T47D (cell line): Measurements from ENCODE around the gene GPR42.
A peak's percentile ranks its signal among the peaks of the same experiment; 100 is the strongest.

ENCODE experiments used
- DNase-seq, 2 experiments: peaks; one replicate each; pipeline versions ENCODE4 v3.0.0 to v3.0.0-alpha.2; 2011 to 2012; ENCODE audit warnings: low read depth in 1 of 2, low spot score in 1 of 2
- JUND ChIP-seq: IDR thresholded peaks from 2 replicates; pipeline ENCODE4 v1.6.1; 2012; ENCODE audit warnings: low read depth
- in situ Hi-C: cut with HindIII; loops from 2 replicates; pipeline ENCODE4 v1.10.0; 2016; ENCODE audit warnings: low sequenced_read_pairs, low pct_unique_long_range_greater_than_20kb

Gene GPR42, protein sequence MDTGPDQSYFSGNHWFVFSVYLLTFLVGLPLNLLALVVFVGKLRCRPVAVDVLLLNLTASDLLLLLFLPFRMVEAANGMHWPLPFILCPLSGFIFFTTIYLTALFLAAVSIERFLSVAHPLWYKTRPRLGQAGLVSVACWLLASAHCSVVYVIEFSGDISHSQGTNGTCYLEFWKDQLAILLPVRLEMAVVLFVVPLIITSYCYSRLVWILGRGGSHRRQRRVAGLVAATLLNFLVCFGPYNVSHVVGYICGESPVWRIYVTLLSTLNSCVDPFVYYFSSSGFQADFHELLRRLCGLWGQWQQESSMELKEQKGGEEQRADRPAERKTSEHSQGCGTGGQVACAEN

DNA sequence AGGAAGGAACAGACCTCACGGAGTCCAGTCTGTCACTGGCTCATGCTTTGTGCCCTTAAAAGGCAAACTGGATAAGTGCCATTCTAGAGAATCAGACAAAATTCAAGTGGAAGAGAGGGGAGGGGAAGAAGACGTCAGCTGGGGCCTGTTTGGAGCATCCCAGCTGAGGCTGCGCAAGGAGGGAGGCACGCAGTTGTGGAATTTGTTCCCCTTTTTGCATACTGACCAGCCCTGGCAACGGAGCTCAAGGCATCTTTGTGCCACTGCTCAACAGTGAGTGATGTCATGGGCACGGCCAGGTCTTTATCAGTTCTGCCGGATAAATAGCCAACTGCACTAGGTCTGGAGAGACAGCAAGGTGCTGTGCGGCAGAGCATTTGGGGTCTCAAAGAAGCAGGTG lies at the start of gene GPR42:
GPR42 (plus strand) TSS at position 347 of the 400 bp plus-strand sequence. CDS start 292 bp downstream, outside the sequence.
- no peak for TF ChIP-seq JUND
- DNase-seq = no peak
- in situ Hi-C loops = no loop called here

DNA sequence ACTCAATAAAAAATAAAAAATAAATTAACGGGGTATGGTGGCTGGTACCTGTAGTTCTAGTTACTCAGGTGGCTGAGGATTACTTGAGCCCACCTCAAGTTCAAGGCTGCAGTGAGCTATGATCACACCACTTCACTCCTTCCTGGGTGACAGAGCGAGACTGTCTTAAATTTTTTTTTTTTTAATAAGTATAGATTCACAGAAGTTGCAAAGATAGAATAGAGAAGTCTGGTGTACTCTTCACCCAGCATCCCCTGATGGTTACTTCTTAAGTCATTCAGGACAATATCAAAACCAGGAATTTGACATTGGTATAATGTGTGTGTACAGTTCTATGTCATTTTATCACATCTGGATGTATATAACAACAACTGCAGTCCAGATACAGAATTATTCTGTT lies 49.6 kb upstream of the GPR42 start:
- TF ChIP-seq JUND = no peak

DNA sequence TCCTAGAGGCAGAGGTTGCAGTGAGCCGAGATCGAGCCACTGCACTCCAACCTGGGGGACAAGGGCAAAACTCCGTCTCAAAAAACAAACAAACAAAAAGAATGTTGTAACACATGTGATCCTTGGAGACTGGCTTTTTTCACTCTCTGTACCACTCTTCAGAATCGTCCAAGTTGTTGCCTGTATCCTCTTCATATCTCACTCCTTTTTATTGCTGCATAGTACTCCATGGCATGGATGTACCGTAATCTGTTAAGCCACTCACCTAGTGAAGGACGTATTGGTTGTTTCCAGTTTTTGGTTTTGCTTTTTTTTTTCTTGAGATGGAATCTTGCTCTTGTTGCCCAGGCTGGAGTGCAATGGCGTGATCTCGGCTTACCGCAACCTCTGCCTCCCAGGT lies 48.9 kb upstream of the GPR42 start:
- no peak for TF ChIP-seq JUND
- DNase-seq = no peak
- in situ Hi-C loops = no loop called here

More for the DNA sequence above, 49.6 kb upstream of the GPR42 start:
- in situ Hi-C loops = no loop called here
- no peak for DNase-seq

DNA sequence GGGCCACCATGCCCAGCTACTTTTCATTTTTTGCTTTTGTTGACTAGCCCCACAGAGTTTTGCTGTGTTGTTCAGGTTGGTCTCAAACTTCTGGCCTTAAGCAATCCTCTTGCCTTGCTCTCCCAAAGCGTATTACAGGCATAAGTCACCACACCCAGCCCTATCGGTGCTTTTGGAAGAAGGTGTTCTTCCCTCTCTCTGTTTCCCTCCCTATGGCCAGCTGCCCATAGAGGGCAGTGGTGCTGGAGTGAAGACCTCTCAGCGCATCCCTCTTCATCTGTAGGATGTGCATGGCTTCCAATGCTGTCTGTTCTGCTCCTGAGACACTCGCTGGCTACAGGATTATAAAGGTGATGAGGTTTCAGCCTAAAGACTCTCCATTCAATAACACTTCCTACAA lies 43.2 kb upstream of the GPR42 start:
- in situ Hi-C loops = no loop called here
- peak in 1 of 2 experiments; percentile 30 for DNase-seq
- no peak for TF ChIP-seq JUND

DNA sequence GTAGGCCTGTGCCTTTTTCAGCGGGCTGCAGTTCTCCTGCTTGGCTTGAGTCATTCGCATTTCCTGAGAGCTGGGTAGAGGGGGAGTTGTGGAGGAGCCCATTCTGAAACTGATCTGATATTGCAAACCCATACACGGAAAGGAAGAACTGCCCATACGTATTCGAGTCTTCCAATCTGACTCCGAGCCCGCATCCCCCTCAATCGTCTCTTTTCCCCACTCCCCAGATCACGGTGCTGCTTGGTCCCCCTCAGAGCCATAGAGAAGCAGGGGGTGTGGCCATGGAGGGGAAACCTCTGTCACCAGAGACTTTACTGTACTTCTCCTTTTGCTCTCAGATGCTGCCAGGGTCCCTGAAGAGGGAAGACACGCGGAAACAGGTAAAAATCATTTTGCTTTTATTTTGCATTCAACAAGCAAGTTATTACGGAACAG lies 42.0 kb upstream of the GPR42 start, which contains the start of gene CD22:
CD22 (plus strand) TSS at position 337 of the 435 bp plus-strand sequence. CDS start 2,854 bp downstream, outside the sequence.
- in situ Hi-C loops = no loop called here
- no peak for TF ChIP-seq JUND
- no peak for DNase-seq

DNA sequence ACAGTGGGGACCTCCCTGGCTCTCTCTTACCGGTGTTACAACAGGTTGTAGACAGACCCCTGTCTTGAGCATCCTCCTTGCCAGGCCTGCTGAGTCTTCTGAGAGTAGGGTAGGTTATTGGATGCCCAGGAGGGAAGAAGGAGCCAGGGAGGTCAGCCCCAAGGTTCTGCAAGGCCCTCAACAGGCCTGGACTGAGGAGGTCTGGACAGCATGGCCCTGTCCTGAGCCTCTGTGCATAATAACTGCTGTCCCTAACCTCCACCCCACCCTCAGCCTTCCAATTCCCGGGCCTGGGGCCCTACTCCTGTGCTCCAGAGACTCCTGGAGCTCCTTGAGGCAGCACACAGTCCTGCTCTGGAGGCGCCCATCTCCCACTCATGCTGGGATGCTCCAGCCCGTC lies 41.5 kb upstream of the GPR42 start:
- TF ChIP-seq JUND = no peak
- DNase-seq = no peak
- in situ Hi-C loops = no loop called here

DNA sequence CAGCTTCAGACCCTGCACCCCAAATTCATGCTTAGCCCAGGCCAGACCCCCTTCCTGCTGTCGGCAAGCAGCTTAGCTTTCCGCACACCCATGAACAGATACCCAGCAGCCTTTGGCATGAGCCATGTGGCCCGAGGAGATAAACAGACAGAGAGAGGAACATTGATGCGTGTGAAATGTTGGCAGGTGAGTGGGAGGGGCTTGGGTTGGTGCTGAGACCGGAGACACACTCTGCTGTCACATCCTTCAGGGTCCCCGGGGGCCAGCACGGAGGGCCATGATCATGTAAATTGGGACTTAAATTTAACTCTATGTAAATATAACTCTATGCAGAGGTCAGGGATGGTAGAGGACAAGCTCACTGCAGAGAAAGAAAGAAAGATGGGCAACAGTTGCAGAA lies 40.4 kb upstream of the GPR42 start:
- TF ChIP-seq JUND = no peak
- in situ Hi-C loops = no loop called here
- no peak for DNase-seq

DNA sequence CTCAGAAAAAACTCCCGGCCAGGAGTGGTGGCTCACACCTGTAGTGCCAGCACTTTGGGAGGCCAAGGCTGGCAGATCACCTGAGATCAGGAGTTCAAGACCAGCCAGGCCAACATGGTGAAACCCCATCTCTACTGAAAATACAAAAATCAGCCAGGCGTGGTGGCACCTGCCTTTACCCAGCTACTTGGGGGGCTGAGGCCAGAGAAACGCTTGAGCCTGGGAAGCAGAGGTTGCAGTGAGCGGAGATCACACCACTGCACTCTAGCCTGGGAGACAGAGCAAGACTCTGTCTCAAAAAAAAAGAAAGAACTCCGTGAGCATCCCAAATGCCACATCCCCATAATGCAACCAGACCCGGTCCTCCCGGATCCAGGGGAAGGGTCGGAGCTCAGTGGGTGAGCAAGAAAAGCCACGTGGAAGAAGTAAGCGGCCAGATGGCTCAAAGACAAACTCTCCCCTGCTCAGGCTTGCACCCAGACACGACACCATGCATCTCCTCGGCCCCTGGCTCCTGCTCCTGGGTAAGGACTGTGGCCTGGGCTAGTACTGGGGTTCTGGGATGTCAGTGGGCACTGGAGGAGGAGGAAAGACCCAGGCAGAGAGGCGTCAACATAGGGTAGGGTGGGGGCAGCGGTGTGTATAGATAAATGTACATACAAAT lies 39.2 kb upstream of the GPR42 start:
- no peak for TF ChIP-seq JUND
- in situ Hi-C loops = no loop called here
- no peak for DNase-seq

DNA sequence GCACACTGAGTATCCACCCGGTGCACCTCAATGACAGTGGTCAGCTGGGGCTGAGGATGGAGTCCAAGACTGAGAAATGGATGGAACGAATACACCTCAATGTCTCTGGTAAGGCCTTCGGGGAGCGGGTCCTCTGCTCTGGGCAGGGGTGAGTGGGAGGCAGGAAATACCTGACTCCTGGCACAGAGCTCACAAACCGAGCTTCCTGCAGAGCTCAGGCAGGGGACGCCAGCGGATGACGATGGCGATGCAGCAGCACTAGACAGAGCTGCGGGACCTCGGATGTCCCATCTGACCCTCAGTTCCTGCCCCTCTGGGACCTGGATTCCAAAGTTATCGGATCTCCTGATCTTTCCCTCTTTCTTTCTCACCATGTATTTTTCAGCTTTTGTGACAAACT lies 38.1 kb upstream of the GPR42 start:
- DNase-seq = no peak
- TF ChIP-seq JUND = no peak
- in situ Hi-C loops = no loop called here

DNA sequence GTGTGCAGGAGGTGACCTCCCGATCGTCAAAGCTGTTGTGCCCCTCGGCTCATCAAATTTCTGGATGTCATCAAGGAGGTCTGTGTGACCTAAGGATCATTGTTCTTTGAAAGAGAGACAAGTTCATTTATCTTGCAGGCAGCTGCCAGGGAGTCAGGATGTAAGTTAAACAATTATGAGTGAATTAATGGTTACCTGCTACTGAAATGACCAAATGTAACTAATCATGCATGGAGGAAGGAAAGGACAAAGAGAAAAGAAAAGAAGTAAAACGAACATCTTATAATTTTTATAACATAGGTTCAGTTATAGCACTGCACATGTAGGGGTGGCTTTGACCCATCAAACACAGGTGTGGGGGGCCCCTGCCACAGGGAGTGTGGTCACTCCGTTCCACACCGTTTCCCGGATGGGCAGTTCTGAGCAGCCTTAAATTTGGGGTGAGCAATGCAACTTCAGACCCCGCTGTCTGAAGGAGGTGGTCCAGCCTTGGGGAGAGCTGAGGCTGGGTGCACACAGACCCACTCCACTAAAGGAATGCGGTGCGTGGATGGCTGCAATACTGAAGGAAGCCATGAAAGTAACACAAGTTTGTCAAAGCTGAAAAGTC lies 36.6 kb upstream of the GPR42 start:
- TF ChIP-seq JUND = no peak
- in situ Hi-C loops = no loop called here
- no peak for DNase-seq

DNA sequence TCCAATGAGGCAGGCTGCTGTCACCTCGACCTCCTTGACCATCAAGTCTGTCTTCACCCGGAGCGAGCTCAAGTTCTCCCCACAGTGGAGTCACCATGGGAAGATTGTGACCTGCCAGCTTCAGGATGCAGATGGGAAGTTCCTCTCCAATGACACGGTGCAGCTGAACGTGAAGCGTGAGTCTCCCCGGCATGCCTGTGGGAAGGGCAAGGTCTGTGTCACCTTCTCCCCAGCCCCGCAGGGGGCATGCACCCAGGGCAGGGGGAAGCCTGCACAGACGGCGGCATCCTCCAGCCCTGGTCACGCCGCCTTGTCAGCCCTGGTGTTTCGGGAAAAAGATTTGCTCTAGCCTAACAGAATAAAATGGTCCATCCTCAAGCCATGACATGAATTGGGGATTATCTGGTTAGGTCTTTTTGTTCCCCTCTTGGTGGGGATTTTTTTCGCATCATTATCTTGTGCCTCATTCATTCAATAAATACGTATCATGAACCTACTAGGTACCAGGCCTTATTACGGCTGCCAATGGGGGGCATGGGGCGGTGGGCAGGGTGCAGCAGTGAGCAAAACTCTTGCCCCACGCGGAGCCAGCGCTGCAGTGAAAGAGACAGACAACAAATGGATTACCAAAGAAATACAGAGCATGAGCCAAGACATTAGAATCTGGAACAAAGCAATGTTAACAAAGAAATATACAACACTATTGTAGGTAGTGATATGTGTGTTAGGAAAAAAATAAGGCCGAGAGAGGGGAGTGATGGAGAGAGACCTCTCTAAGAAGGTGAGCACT lies 34.5 kb upstream of the GPR42 start:
- in situ Hi-C loops = no loop called here
- no peak for TF ChIP-seq JUND
- DNase-seq = no peak

DNA sequence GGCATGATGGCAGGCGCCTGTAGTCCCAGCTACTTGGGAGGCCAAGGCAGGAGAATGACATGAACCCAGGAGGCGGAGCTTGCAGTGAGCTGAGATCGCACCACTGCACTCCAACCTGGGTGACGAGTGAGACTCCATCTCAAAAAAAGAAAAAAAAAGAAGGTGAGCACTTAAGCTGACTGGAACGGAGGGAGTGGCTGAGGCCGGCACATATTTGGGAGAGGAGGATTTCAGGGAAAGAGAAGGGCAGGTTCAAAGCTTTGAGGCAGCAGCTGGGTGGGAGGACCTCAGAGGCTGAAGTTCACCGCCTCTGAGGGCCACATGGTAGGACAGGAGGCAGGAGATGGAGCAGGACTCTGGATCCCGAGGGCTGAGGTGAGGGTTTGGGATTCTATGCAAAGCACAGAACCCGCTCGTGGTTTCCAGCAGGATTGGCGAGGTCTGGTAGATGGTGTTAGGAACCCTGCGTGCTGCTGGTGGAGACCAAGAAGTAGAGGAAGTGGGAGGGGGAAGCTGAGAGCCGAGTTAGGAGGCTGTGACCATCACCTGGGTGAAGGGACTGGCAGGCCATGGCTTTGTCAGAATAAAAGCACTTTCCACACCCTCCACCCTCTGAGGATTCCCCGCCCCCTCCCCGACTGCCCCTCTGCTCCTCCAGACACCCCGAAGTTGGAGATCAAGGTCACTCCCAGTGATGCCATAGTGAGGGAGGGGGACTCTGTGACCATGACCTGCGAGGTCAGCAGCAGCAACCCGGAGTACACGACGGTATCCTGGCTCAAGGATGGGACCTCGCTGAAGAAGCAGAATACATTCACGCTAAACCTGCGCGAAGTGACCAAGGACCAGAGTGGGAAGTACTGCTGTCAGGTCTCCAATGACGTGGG lies 33.5 kb upstream of the GPR42 start:
- in situ Hi-C loops = no loop called here
- no peak for DNase-seq
- no peak for TF ChIP-seq JUND
